Liver (tissue), 3 donors: Measurements from ENCODE around the gene EAF1.

Source experiments
- CTCF ChIP-seq: fragments of 150-350 bp; IDR thresholded peaks from 2 replicates; pipeline ENCODE4 v1.5.1; 2017; ENCODE audit warnings: improper control_type of control experiment, low read depth, low read length; ENCODE audit not compliant: missing input control
- EGR1 ChIP-seq, 2 donors: IDR thresholded peaks; 2 replicates each; pipeline ENCODE4 v1.6.1; 2016 to 2018; ENCODE audit warnings: antibody characterized with exemption in 2 of 2, low read depth in 2 of 2
- JUND ChIP-seq, 2 donors: IDR thresholded peaks; 2 replicates each; pipeline ENCODE4 v1.6.1; 2016; ENCODE audit warnings: antibody characterized with exemption in 2 of 2
- NR2F2 ChIP-seq: IDR thresholded peaks from 2 replicates; pipeline ENCODE4 v1.6.1; 2016; ENCODE audit warnings: antibody characterized with exemption
- SP1 ChIP-seq: IDR thresholded peaks from 2 replicates; pipeline ENCODE4 v1.6.1; 2018; ENCODE audit warnings: antibody characterized with exemption, mild to moderate bottlenecking
- TAF1 ChIP-seq: conservative IDR thresholded peaks from 2 replicates; pipeline ENCODE4 v1.6.1; 2016; ENCODE audit warnings: antibody characterized with exemption, mild to moderate bottlenecking
- TF ChIP-seq, protein P1 (sequence below): IDR thresholded peaks from 2 replicates; pipeline ENCODE4 v1.6.1; 2016; ENCODE audit warnings: antibody characterized with exemption, mild to moderate bottlenecking
- donor health status: healthy.
- donor health status: healthy.

DNA sequence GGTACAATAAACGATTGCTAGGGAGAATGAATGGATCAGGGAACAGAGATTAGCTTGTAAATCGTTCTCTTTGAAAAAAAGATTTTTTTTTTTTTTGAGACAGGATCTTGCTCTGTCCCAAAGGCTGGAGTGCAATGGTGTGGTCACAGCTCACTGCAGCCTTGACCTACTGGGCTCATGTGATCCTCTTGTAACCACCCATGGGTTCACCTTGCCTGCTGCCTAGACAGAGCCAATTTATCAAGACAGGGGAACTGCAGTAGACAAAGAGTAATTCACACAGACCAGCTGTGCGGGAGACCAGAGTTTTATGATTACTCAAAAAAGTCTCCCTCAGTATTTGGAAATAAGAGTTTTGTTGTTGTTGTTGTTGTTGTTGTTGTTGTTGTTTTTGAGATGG lies 39.7 kb upstream of the EAF1 start:
- no peak for TF ChIP-seq EGR1 (IDR thresholded peaks at IDR 0.05; ENCODE audit: low read depth in 2 of 2)
- TF ChIP-seq JUND (IDR thresholded peaks at IDR 0.05): no peak
- TF ChIP-seq CTCF: no peak
- TF ChIP-seq NR2F2: no peak
- TF ChIP-seq SP1: no peak
- TF ChIP-seq, protein P1, sequence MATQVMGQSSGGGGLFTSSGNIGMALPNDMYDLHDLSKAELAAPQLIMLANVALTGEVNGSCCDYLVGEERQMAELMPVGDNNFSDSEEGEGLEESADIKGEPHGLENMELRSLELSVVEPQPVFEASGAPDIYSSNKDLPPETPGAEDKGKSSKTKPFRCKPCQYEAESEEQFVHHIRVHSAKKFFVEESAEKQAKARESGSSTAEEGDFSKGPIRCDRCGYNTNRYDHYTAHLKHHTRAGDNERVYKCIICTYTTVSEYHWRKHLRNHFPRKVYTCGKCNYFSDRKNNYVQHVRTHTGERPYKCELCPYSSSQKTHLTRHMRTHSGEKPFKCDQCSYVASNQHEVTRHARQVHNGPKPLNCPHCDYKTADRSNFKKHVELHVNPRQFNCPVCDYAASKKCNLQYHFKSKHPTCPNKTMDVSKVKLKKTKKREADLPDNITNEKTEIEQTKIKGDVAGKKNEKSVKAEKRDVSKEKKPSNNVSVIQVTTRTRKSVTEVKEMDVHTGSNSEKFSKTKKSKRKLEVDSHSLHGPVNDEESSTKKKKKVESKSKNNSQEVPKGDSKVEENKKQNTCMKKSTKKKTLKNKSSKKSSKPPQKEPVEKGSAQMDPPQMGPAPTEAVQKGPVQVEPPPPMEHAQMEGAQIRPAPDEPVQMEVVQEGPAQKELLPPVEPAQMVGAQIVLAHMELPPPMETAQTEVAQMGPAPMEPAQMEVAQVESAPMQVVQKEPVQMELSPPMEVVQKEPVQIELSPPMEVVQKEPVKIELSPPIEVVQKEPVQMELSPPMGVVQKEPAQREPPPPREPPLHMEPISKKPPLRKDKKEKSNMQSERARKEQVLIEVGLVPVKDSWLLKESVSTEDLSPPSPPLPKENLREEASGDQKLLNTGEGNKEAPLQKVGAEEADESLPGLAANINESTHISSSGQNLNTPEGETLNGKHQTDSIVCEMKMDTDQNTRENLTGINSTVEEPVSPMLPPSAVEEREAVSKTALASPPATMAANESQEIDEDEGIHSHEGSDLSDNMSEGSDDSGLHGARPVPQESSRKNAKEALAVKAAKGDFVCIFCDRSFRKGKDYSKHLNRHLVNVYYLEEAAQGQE: no peak
- TF ChIP-seq TAF1: no peak
